GM12872 (cell line): ENCODE measurements around the gene CACNA1D.

Source experiments
- CTCF ChIP-seq: IDR thresholded peaks from 3 replicates; pipeline ENCODE4 v1.5.1; 2011; ENCODE audit warnings: low read depth, mild to moderate bottlenecking, low read length, moderate library complexity; ENCODE audit not compliant: insufficient read depth

The CACNA1D gene

DNA sequence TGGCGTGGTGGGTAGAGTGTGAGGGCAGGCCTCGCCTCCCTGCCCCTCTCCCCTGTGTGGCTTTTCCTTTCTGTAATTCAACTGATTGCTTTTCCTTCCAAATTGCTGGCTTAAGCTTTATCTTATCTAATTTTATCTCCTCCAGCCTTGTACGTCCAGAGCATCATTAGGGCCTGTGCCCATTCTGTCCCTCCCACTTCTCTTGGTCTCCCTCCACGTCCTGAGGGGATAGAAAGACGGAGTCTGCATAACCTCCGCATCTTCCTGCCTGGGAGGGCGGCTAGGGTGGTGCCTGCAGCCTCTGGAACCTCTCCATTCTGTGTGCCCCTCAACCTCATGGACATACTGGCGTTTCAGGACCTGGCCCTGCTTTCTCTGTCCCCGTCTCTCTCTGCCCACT lies 39.8 kb downstream of the CACNA1D start:
- TF ChIP-seq CTCF: no peak

DNA sequence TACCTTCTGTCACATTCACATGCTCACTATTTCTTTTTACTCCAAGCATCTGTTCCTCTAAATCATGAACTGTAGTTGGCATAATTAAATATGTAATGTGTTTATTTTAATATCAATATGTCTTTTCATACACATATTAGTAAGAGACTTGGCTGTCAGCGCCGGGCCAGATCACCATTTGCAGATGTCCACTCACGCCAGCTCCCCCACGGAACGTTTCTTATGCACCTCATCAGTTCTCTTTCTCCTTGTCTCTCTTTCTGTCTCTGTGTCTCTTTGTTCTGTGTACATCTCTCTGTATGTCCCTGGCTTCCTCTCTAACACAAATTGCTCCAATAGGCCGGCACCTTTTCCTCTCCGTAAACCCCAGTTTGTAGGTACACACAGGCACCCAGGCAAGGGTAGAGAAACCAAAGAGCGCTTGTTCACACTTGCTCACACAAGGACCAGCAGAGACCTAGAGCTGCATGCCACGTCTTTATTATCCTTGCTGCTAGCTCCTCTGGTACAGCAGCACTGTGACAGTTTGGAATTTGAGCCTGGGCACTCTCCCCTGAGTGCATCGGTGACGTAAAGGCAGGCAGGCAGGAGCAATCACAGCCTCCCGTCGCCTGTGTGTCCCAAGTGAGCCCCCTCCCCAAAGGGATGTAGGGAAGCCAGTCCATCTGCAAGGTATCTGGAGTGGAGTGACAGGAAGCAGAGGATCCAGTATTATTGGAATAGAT lies 40.4 kb downstream of the CACNA1D start:
- no peak for TF ChIP-seq CTCF

DNA sequence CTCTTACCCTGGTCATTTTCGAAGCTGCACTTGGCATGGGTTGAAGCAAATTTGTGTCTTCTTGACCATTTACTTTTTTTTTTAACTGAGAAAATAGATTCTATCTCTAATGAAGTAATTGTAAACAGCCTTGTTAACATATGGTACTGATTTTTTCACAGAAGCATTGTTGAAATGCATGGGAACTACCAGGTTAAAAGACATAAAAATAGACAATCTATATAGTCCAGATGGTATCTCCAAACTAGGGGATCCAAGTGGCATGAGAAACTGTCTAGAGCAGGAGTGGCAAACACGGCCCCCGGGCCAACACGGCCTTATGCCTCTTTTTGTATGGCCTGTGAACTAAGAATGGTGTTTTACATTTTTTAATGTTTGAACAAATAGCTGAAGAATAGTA lies 41.9 kb downstream of the CACNA1D start:
- TF ChIP-seq CTCF: no peak

DNA sequence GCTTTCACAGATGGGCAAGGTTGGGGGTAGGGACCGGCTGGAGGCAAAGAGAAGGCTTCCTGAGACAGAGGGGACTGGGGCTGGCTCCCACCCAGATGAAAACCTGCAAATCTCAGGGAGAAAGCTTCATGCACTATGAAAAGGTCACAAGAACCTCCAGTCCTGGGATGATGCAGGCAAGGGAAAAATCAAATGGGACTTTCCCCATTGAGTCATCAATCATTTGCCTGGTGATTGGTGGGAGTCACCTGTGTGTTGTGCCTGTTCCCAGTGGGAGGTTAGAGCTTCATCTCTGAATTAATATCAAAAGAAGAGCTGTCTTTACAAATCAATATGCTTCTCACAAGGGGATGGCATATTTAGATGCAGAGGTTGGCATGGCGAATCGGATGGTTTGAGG lies 49.9 kb downstream of the CACNA1D start:
- TF ChIP-seq CTCF: no peak

DNA sequence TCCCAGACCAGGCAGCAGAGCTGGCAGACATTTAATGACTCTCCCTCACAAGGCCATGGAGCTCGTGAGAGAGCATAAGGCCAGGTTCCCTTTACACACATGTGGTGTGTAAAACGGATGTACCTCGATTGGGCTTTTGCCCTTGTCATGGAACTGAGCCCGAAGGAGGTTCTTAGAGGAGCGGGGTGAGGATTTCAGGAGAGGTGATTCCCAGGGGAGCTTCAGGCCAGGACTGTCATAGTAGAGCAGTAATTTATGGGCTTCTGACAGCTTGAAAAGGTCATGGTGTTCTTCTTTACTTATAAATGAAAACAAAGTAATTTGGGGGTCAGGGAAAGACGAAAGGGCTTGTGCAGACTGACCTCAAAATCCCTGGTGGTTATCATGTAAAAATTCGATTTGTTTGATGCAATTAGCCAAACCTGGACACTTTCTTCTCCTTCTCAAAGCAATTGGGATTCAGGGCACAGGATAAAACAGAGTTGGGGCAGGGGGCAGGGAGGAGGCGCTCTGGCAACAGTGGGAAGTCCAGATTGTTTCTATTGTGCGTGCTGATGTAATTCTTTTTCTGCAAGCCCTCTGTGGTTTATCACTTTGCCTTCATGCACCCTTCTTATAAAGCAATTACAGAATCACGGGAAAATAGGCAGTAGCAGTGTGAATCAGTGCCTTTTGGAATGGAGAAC lies 51.0 kb downstream of the CACNA1D start:
- TF ChIP-seq CTCF: no peak

- TF ChIP-seq CTCF: no peak
Observed at GRCh38 chr3:53545996-53546359, 51.6 kb downstream of the CACNA1D start.

GRCh38 chr3:53547327-53547726 lies 52.9 kb downstream of the CACNA1D start:
- no peak for TF ChIP-seq CTCF
